Thoracic aorta (tissue), 2 donors: Measurements from ENCODE around the gene MALRD1. TPM values are rescaled to one million over a fixed set of nuclear protein-coding genes. Genes with fewer than 3 reads are reported as not detected.

ENCODE experiments used
- ATAC-seq: fragments of 150-250 bp; one replicate; pipeline ENCODE4 v1.8.0; 2017; ENCODE audit warnings: low read depth; ENCODE audit not compliant: insufficient number of reproducible peaks, low FRiP score
- DNase-seq: peaks from one replicate; pipeline ENCODE4 v3.0.0-alpha.2; 2020; ENCODE audit warnings: low spot score
- H3K27ac ChIP-seq, 2 donors: fragments of 200-600 bp; sonication (generic); 1 replicate in 1 of 2; 2 replicates in 1 of 2; pipeline ENCODE4 v1.5.1; 2016; ENCODE audit warnings: mild to moderate bottlenecking in 2 of 2, moderate library complexity in 2 of 2
- H3K27me3 ChIP-seq: fragments of 200-600 bp; sonication (generic); replicated peaks from 2 replicates; pipeline ENCODE4 v1.6.0; 2016; ENCODE audit warnings: mild to moderate bottlenecking; ENCODE audit not compliant: insufficient read depth
- H3K36me3 ChIP-seq: fragments of 200-600 bp; sonication (generic); one replicate; pipeline ENCODE4 v1.5.1; 2016
- H3K4me1 ChIP-seq, 2 donors: fragments of 200-600 bp; sonication (generic); 1 replicate in 1 of 2; 2 replicates in 1 of 2; pipeline versions ENCODE4 v1.5.1 to v1.6.0; 2016; ENCODE audit warnings: low read depth in 2 of 2, mild to moderate bottlenecking in 1 of 2; ENCODE audit not compliant: control insufficient read depth in 1 of 2
- H3K4me3 ChIP-seq: fragments of 200-600 bp; sonication (generic); 2 replicates; pipeline ENCODE4 v1.5.1; 2016; ENCODE audit warnings: mild to moderate bottlenecking
- H3K9me3 ChIP-seq: fragments of 200-600 bp; sonication (generic); 2 replicates; pipeline ENCODE4 v1.5.1; 2016
- total RNA-seq, 2 donors: library from RNA; depleted of rRNA; stranded (reverse); fragments of >200 nt; gene quantifications; one replicate each; pipeline versions ENCODE4 v1.1.0 to v1.2.3, GENCODE V29; 2016
- TF ChIP-seq, protein P1 (sequence below): fragments of 200-600 bp; sonication (generic); IDR thresholded peaks from one replicate; pipeline ENCODE4 v1.5.1; 2019; ENCODE audit warnings: antibody characterized with exemption

Gene MALRD1
- total RNA-seq, 2 donors from 2014 or later = 0.92 to 5.3 TPM

DNA sequence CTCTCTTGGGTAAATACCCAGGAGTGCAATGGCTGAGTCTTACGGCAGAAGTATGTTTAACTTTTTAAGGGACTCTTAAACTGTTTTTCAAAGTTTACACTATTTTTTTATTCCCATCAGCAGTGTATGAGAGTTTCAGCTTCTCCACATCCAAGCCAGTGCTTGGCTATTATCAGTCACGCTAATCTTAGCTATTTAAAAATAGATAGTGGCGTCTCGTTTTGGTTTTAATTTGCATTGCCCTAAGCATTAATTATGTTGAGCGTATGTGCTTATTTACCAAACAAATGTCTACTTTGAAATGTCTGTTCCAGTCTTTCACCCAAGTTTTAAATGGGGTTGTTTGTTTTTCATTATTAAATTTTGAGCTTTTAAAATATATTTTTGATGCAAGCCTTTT lies 164.0 kb downstream of the MALRD1 start:
- H3K36me3 ChIP-seq = no peaks in the 10 kb centered on the region
- ATAC-seq = no peak
- H3K4me1 ChIP-seq = no peaks in the 10 kb centered on the region
- no peak for DNase-seq
- H3K4me3 ChIP-seq = no peak overlapping the region
- no peak overlapping the region for H3K27ac ChIP-seq
- no peaks in the 10 kb centered on the region for H3K27me3 ChIP-seq
- TF ChIP-seq, protein P1, sequence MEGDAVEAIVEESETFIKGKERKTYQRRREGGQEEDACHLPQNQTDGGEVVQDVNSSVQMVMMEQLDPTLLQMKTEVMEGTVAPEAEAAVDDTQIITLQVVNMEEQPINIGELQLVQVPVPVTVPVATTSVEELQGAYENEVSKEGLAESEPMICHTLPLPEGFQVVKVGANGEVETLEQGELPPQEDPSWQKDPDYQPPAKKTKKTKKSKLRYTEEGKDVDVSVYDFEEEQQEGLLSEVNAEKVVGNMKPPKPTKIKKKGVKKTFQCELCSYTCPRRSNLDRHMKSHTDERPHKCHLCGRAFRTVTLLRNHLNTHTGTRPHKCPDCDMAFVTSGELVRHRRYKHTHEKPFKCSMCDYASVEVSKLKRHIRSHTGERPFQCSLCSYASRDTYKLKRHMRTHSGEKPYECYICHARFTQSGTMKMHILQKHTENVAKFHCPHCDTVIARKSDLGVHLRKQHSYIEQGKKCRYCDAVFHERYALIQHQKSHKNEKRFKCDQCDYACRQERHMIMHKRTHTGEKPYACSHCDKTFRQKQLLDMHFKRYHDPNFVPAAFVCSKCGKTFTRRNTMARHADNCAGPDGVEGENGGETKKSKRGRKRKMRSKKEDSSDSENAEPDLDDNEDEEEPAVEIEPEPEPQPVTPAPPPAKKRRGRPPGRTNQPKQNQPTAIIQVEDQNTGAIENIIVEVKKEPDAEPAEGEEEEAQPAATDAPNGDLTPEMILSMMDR = no peak
- H3K9me3 ChIP-seq = no peaks in the 10 kb centered on the region

GRCh38 chr10:19221216-19221615 lies 172.6 kb downstream of the MALRD1 start:
- DNase-seq (no peak), ATAC-seq (no peak)
- H3K4me1 ChIP-seq = no peaks in the 10 kb centered on the region
- H3K27ac ChIP-seq = no peak overlapping the region
- H3K4me3 ChIP-seq = no peak overlapping the region
- H3K36me3 ChIP-seq = no peaks in the 10 kb centered on the region
- H3K27me3 ChIP-seq = no peaks in the 10 kb centered on the region
- H3K9me3 ChIP-seq = no peaks in the 10 kb centered on the region
- TF ChIP-seq, protein P1 = no peak

DNA sequence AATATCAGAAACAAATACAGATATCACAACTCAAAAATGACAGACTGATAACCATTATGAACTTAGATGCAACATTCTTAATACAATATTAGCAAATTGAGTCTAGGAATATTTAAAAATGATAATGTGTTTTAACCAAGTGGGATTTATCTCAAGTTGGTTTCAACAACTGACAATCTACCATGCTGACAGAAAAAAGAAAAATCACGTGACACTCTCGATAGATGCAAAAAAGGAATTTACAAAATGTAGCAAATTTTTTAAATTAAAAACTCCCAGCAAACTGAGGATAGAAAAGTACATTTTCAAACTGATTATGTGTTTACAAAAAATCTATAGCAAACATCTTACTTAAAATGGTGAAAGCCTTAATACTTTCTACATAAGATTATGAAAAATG lies 177.4 kb downstream of the MALRD1 start:
- Histone ChIP-seq H3K4me3 (no peak overlapping the region), H3K4me1 (no peaks in the 10 kb centered on the region), H3K9me3 (no peaks in the 10 kb centered on the region), H3K27ac (no peak overlapping the region), H3K27me3 (no peaks in the 10 kb centered on the region), H3K36me3 (no peaks in the 10 kb centered on the region)
- TF ChIP-seq, protein P1 = no peak
- ATAC-seq = no peak
- no peak for DNase-seq

- no peaks in the 10 kb centered on the region for H3K9me3 ChIP-seq
- ATAC-seq (no peak), DNase-seq (no peak)
- no peaks in the 10 kb centered on the region for H3K27me3 ChIP-seq
- H3K4me3 ChIP-seq = no peak overlapping the region
- TF ChIP-seq, protein P1 = no peak
- H3K36me3 ChIP-seq = no peaks in the 10 kb centered on the region
- H3K4me1 ChIP-seq = no peaks in the 10 kb centered on the region
- H3K27ac ChIP-seq = no peak overlapping the region
Measured at GRCh38 chr10:19231034-19231433, 182.4 kb downstream of the MALRD1 start.

DNA sequence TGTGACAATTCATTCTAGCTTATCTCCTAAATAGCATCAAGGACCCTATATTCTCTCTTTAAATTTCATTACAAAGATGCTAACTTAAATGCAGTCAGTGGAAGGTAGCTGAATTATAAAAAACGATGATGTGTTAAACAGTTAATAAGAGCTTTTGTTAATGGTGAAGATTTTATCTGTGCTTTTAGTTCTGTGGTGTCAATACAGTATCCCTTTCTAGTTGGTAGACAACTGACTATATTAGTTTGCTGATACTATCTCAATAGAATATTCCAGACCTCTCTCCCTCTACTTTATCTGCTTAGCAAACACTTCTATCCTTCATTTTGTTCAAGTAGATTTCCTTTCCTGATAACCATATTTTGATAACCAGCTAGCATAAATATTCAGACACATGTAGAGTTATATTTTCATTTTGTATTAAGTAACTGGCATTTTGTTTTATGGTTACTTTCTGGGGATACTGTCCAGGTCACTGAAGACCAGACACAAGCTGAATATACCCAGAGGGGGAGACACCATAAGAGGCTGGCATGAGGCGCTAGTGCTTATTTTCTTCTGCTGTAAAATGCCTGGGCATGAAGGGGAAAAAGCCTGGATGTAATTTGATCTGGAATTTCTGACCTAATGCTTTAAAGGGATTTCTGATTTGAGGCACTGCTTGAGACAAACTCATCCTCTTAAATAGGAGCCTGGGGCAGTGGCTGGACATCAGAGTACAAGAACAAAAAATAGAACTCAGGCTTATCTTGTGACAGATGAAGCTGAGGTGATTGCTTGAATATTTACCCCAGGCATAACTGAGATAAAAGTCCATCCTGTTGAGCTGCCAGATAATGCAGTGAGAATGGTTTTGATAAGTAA lies 197.5 kb downstream of the MALRD1 start:
- no peaks in the 10 kb centered on the region for H3K36me3 ChIP-seq
- TF ChIP-seq, protein P1 = no peak
- DNase-seq = no peak
- H3K4me1 ChIP-seq = no peaks in the 10 kb centered on the region
- ATAC-seq = no peak
- H3K27ac ChIP-seq = no peak overlapping the region
- no peaks in the 10 kb centered on the region for H3K27me3 ChIP-seq
- H3K9me3 ChIP-seq = no peaks in the 10 kb centered on the region
- no peak overlapping the region for H3K4me3 ChIP-seq
